Esophagus muscularis mucosa (tissue), 2 donors: ENCODE measurements around the gene AHRR.

Experiments used
- EP300 ChIP-seq: sonication (generic); formaldehyde crosslinking; IDR thresholded peaks from one replicate; pipeline ENCODE4 v1.6.1; 2017; ENCODE audit warnings: antibody characterized with exemption
- POLR2A ChIP-seq: fragments of 450-650 bp; IDR thresholded peaks from one replicate; pipeline ENCODE4 v1.6.1; 2017; ENCODE audit warnings: antibody characterized with exemption, moderate library complexity, mild to moderate bottlenecking, low read depth

DNA sequence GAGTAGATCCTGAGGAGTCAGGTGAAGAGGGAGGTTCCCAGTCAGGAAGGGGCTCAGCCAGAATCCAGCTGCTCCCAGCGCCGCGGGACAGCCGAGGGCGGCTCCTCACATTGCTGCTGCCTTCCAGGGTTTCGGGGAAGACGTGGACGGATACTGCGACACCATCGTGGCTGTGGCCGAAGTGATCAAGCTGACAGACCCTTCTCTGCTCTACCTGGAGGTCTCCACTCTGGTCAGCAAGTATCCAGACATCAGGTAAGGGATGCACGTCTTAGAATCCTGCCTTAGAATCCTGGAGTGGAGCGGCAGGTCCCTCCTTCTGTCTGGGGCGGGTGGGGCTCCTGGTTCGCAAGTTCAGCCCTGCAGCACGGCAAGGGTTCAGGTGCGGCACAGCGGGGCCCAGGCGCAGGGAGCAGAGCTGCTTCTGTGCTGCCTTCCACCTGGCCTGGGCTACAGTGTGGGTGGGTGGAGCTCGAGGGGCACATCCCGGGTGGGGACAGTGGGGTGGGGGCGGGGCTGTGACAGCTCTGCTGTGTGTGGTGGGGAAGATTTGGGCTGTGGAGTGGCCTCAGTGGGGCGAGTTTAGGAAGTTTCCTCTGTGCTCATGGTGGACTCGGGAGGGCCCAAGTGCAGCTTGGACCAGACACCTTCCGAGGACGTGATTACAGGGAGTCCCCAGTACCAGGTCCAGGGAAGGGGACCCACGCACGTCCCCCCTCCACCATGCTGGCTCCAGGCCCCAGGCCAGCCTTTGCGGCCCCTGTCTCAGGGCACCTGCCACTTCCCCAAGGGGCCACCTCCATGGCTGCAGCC is 144.3 kb downstream of the AHRR start:
- TF ChIP-seq POLR2A: no peak
- TF ChIP-seq EP300: no peak
